Vagina (tissue), 2 donors: ENCODE results near the gene CTSL. TPM values are rescaled to one million over a fixed set of nuclear protein-coding genes. Genes with fewer than 3 reads are reported as not detected.

Source experiments
- DNase-seq, 2 donors: peaks; one replicate each; pipeline ENCODE4 v3.0.0-alpha.2; 2017; ENCODE audit errors: extremely low spot score in 2 of 2
- H3K27ac ChIP-seq: fragments of 200-600 bp; sonication (generic); one replicate; pipeline ENCODE4 v1.5.1; 2019
- H3K27me3 ChIP-seq: fragments of 200-600 bp; sonication (generic); one replicate; pipeline ENCODE4 v1.5.1; 2019
- H3K36me3 ChIP-seq, 2 donors: fragments of 200-600 bp; sonication (generic); one replicate each; pipeline ENCODE4 v1.5.1; 2017 to 2019
- H3K4me1 ChIP-seq: fragments of 200-600 bp; sonication (generic); one replicate; pipeline ENCODE4 v1.5.1; 2019
- H3K4me3 ChIP-seq, 2 donors: fragments of 200-600 bp; sonication (generic); 1 replicate in 1 of 2; 2 replicates in 1 of 2; pipeline ENCODE4 v1.5.1; 2016 to 2019
- H3K9me3 ChIP-seq: fragments of 200-600 bp; sonication (generic); one replicate; pipeline ENCODE4 v1.5.1; 2019
- CTCF ChIP-seq, 3 experiments: fragments of 450-650 bp in 2 of 3; fragments of 200-600 bp in 1 of 3; sonication (generic) in 1 of 3; IDR thresholded peaks; one replicate each; pipeline ENCODE4 v1.5.1; 2017 to 2019; ENCODE audit warnings: antibody characterized with exemption in 3 of 3, mild to moderate bottlenecking in 2 of 3, moderate library complexity in 2 of 3
- POLR2A ChIP-seq, 2 donors: fragments of 450-650 bp; IDR thresholded peaks; one replicate each; pipeline ENCODE4 v1.6.1; 2017; ENCODE audit warnings: antibody characterized with exemption in 2 of 2, mild to moderate bottlenecking in 2 of 2, moderate library complexity in 2 of 2
- POLR2AphosphoS5 ChIP-seq, 2 donors: sonication (generic); formaldehyde crosslinking; IDR thresholded peaks; one replicate each; pipeline ENCODE4 v1.9.0; 2017; ENCODE audit warnings: antibody characterized with exemption in 2 of 2, mild to moderate bottlenecking in 2 of 2, low read depth in 1 of 2; ENCODE audit not compliant: insufficient read depth in 1 of 2
- intact Hi-C: fragments of 100-400 bp; cut with DNase I; formaldehyde crosslinking; loops from one replicate; pipeline ENCODE4 v1.15.1; 2023
- total RNA-seq: library from RNA; depleted of rRNA; stranded (reverse); fragments of >200 nt; gene quantifications from one replicate; pipeline ENCODE4 v1.2.3, GENCODE V29; 2016

CTSL gene
- total RNA-seq, 1 donor from 2014 or later = 68.0 TPM

GRCh38 chr9:87710443-87710842 is 15.5 kb upstream of the CTSL start:
- no peak for TF ChIP-seq POLR2AphosphoS5 (IDR thresholded peaks at IDR 0.05; ENCODE audit: insufficient read depth in 1 of 2, low read depth in 1 of 2)
- TF ChIP-seq POLR2A (IDR thresholded peaks at IDR 0.05) = no peak
- no peak for TF ChIP-seq CTCF (IDR thresholded peaks at IDR 0.05)
- DNase-seq = no peak
- H3K36me3 ChIP-seq = no peaks in the 10 kb centered on the region
- no peaks in the 10 kb centered on the region for H3K9me3 ChIP-seq
- peaks cover 12% of the 10 kb centered on the region for H3K4me1 ChIP-seq
- no peaks in the 10 kb centered on the region for H3K27me3 ChIP-seq
- intact Hi-C loops = no loop called here
- H3K27ac ChIP-seq = no peak overlapping the region
- no peak overlapping the region for H3K4me3 ChIP-seq

- H3K4me1 ChIP-seq = peaks cover 12% of the 10 kb centered on the region
- H3K9me3 ChIP-seq = no peaks in the 10 kb centered on the region
- H3K4me3 ChIP-seq = no peak overlapping the region
- H3K27ac ChIP-seq = peak overlapping the region; percentile 11
- no peak for DNase-seq
- H3K36me3 ChIP-seq = no peaks in the 10 kb centered on the region
- H3K27me3 ChIP-seq = no peaks in the 10 kb centered on the region
- intact Hi-C loops = no loop called here
- no peak for TF ChIP-seq POLR2AphosphoS5 (IDR thresholded peaks at IDR 0.05; ENCODE audit: insufficient read depth in 1 of 2, low read depth in 1 of 2)
- TF ChIP-seq POLR2A (IDR thresholded peaks at IDR 0.05) = no peak
- no peak for TF ChIP-seq CTCF (IDR thresholded peaks at IDR 0.05)
Measured at GRCh38 chr9:87711857-87712800, 13.8 kb upstream of the CTSL start.

- H3K27ac ChIP-seq = peak overlapping the region; percentile 78
- TF ChIP-seq POLR2AphosphoS5 (IDR thresholded peaks at IDR 0.05; ENCODE audit: insufficient read depth in 1 of 2, low read depth in 1 of 2) (no peak), CTCF (IDR thresholded peaks at IDR 0.05) (no peak), POLR2A (IDR thresholded peaks at IDR 0.05) (no peak)
- no peak for DNase-seq
- H3K9me3 ChIP-seq = no peaks in the 10 kb centered on the region
- no peaks in the 10 kb centered on the region for H3K27me3 ChIP-seq
- H3K4me1 ChIP-seq = peaks cover 12% of the 10 kb centered on the region
- no peak overlapping the region for H3K4me3 ChIP-seq
- intact Hi-C loops = no loop called here
- H3K36me3 ChIP-seq = no peaks in the 10 kb centered on the region
Measured at GRCh38 chr9:87712801-87713277, 13.1 kb upstream of the CTSL start.

GRCh38 chr9:87713278-87713987 is 12.5 kb upstream of the CTSL start:
- peaks cover 12% of the 10 kb centered on the region for H3K4me1 ChIP-seq
- H3K9me3 ChIP-seq = no peaks in the 10 kb centered on the region
- H3K27me3 ChIP-seq = no peaks in the 10 kb centered on the region
- DNase-seq = peak in 1 of 2 donors; percentile 99
- no peak overlapping the region for H3K4me3 ChIP-seq
- TF ChIP-seq POLR2AphosphoS5 (IDR thresholded peaks at IDR 0.05; ENCODE audit: insufficient read depth in 1 of 2, low read depth in 1 of 2) (peak; percentile 82 to 91), POLR2A (IDR thresholded peaks at IDR 0.05) (no peak), CTCF (IDR thresholded peaks at IDR 0.05) (no peak)
- H3K27ac ChIP-seq = peak overlapping the region; percentile 78
- no peaks in the 10 kb centered on the region for H3K36me3 ChIP-seq
- intact Hi-C loops = no loop called here
